GM13976 (cell line): ENCODE results near the gene NR3C2.

Experiments used
- DNase-seq: peaks from one replicate; pipeline ENCODE4 v3.0.0; 2012; ENCODE audit warnings: low spot score
- CTCF ChIP-seq: IDR thresholded peaks from 2 replicates; pipeline ENCODE4 v1.5.1; 2012; ENCODE audit warnings: borderline replicate concordance, mild to moderate bottlenecking; ENCODE audit not compliant: insufficient read depth; ENCODE audit errors: extremely low read depth, missing control alignments, control extremely low read depth
- in situ Hi-C: fragments of 300-500 bp; cut with MboI; formaldehyde crosslinking; loops from one replicate; pipeline ENCODE4 v1.12.0; 2022; ENCODE audit warnings: low sequenced_read_pairs, mixed read lengths, inconsistent platforms; ENCODE audit not compliant: unreplicated experiment

The NR3C2 gene

DNA sequence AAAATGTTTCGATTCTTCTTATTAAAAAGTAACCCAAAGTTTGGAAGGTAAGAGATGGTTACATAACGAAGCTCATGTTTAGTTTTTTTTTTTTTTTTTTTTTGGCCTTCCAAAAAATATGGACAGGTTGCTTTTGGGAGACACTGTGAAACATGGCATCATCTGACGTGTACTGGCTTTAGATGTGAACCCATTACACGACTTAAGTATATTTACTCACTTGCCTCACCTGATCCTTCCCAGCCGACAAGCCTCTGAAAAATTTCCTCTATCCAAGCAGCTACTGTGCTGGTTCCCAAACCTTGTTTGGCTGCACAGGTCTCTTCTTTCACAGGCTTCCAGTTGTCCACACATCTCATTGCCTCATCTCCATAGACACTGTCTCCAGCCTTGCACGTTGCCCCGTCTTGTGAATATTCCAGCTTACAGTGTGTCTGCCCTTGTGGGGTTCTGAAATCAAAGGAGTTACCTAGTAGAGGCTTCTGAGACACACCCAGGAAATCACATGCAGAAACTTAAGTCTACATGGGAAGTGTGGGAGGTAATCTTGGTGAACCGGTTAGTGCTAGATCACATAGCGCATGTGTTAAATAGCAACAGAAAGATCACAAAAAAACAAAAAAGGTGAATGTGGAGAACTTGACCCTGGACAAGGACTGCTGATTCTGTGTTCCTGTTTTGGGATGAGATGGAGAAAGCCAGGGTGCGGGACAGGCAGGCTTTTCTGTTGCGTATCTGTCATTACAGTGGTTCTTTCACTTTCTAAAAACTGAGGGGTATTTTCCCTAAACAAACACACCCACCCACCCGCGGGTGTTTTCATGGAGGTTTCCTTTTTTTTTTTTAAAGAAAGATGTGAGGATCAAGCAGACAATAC is 381.7 kb downstream of the NR3C2 start:
- no peak for TF ChIP-seq CTCF
- in situ Hi-C loops: no loop called here
- no peak for DNase-seq

GRCh38 chr4:148059617-148060180 is 382.5 kb downstream of the NR3C2 start:
- DNase-seq: no peak
- TF ChIP-seq CTCF: no peak
- in situ Hi-C loops: no loop called here

DNA sequence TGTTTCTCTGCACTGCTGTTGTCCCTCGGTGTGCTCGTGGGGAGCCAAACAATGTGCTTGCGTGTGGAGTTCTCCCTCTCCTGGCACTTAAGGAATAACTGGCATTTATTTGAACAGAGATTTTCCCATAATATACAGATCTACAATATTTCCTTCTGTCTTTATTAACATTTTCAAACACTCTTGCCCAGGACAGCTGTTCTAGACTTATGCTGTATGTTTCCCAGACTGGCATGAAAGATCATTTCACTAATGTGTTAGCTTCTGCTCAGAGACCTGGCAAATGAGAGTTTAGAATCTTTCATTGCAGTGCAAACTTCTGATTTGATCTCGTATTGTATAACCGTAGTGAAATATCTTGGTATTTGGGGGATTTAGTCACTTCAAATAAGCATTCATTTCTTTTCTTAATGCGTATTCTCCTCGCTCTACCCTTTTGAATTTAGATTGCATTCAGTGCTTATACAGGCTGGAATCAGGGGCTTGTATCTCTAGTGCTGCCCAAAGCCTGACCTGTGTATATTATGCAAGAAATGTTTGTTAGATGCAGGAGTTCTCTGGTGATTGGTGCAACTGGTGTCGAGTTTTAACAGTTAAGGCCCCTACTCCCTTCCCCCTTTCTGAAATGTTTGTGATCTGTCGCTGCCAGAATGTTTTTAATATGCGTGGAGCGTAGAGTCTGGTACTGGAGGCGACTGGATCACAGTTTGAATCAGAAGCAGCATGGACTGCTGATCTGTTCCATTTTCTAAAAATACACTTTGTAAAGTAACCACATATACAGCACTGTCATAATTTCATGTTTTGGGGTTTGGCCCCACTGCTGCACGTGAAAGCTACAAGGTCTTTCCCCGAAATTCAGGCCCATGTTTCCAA is 384.0 kb downstream of the NR3C2 start:
- in situ Hi-C loops: no loop called here
- DNase-seq: no peak
- TF ChIP-seq CTCF: no peak

GRCh38 chr4:148057516-148057915 is 384.7 kb downstream of the NR3C2 start:
- TF ChIP-seq CTCF: no peak
- DNase-seq: no peak
- in situ Hi-C loops: no loop called here

- in situ Hi-C loops: no loop called here
- peak; percentile 51 for TF ChIP-seq CTCF
- DNase-seq: peak; percentile 53
These were observed 385.3 kb downstream of the NR3C2 start for GRCh38 chr4:148056879-148057278.

GRCh38 chr4:148055844-148056243 is 386.4 kb downstream of the NR3C2 start:
- no peak for TF ChIP-seq CTCF
- in situ Hi-C loops: no loop called here
- no peak for DNase-seq
